ENCODE results near the gene EPS8. TPM values are rescaled to one million over a fixed set of nuclear protein-coding genes. Genes with fewer than 3 reads are reported as not detected.
A peak's percentile ranks its signal among the peaks of the same experiment; 100 is the strongest.

The EPS8 gene
- polyA plus RNA-seq, 3 donors = 4.1 to 4.8 (median 4.3) TPM

DNA sequence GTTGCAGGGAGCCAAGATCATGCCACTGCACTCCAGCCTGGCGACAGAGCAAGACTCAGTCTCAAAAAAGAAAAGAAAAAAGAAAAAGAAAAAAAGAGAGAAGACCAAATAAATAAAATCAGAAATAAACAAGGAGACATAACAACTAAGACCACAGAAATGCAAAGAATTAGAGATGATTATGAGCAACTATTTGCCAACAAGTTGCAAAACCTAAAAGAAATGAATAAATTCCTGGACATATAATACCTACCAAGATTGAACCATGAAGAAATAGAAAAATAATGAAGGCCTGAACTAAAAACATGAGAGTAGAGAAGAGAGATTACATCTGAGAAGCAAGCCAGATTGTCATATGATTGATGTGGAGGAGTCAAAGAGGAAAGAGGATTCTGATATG lies 17.6 kb upstream of the EPS8 start:
- H3K27me3 Mint-ChIP-seq (ENCODE audit: low read depth in 3 of 3) = peaks cover 0 to 6% (median 1%) of the 10 kb centered on the region in 3 donors
- H3K9me3 Mint-ChIP-seq = no peaks in the 10 kb centered on the region
- intact Hi-C loops (cut with micrococcal nuclease) = no loop called here

DNA sequence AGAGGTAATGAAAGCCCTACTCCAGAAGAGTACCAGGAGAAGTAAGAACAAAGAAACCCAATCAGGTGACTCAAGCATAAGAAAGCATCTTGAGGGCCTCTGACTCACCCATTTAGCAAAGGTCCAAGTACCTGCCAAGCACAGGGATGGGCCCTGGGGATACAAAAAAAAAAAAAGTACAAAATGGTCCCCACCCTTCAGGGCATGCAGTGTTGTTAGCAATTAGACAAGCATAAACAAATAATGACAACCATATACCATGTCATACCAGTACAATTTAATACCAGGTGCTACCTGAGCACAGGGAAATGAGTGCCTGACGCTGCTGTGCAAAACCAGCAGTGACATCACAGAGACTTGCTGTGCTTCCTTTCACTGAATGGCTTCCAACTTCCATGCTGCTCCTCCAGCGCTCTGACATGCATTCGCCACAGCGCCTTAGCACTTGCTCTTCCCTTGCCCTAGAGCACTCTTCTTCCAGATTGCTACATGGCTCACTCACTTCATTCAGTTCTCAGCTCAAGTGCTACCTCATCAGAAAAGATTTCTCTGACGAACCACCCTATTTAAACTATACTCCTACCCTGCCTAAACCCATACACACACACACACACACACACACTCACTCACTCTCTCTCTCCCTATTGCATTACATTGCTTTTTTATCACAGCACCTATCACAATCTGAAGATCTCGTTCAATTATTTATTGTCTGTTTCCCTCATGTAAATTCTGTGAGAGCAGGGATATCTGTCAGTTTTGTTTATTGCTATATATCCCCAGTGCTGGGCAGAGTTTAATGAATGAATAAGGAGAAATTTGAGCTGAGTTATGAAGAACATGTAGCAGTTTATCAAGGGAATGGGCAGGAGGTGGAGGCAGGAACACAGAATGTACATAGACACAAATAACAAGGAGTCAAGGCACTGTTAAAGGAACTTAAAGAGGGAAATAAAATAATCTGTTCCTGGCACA lies 12.9 kb upstream of the EPS8 start:
- H3K4me3 ChIP-seq (replicated peaks in 1 of 3; ENCODE audit: low read depth in 2 of 3, low read length in 3 of 3) = no peak overlapping the region
- no peak overlapping the region for H3K9ac ChIP-seq (ENCODE audit: insufficient read depth, low read length, poor library complexity, severe bottlenecking)
- peaks cover 0 to 2% (median 0%) of the 10 kb centered on the region in 7 donors for H3K9me3 Mint-ChIP-seq
- WGBS (ENCODE audit: insufficient coverage) = 89% methylated on average over 5 of the region's 6 CpGs
- H4K20me1 ChIP-seq (ENCODE audit: insufficient read depth, low read length) = no peaks in the 10 kb centered on the region
- no peaks in the 10 kb centered on the region for H3K27me3 ChIP-seq (ENCODE audit: control insufficient read depth in 2 of 2, insufficient read depth in 2 of 2, low read length in 2 of 2)
- no peaks in the 10 kb centered on the region for H3K36me3 Mint-ChIP-seq
- H3K9me3 ChIP-seq (replicated peaks in 1 of 2; ENCODE audit: control insufficient read depth in 1 of 2, insufficient read depth in 1 of 2, low read length in 2 of 2) = no peaks in the 10 kb centered on the region
- no peaks in the 10 kb centered on the region for H3K36me3 ChIP-seq (replicated peaks in 1 of 2; ENCODE audit: control insufficient read depth in 1 of 2, insufficient read depth in 2 of 2, low read length in 2 of 2)
- no peak overlapping the region for H3K27ac ChIP-seq (ENCODE audit: low read depth in 1 of 2, low read length in 2 of 2)
- H3K4me1 Mint-ChIP-seq = no peaks in the 10 kb centered on the region
- no peak overlapping the region for H3K4me3 Mint-ChIP-seq
- no peak for DNase-seq
- TF ChIP-seq, protein P1, sequence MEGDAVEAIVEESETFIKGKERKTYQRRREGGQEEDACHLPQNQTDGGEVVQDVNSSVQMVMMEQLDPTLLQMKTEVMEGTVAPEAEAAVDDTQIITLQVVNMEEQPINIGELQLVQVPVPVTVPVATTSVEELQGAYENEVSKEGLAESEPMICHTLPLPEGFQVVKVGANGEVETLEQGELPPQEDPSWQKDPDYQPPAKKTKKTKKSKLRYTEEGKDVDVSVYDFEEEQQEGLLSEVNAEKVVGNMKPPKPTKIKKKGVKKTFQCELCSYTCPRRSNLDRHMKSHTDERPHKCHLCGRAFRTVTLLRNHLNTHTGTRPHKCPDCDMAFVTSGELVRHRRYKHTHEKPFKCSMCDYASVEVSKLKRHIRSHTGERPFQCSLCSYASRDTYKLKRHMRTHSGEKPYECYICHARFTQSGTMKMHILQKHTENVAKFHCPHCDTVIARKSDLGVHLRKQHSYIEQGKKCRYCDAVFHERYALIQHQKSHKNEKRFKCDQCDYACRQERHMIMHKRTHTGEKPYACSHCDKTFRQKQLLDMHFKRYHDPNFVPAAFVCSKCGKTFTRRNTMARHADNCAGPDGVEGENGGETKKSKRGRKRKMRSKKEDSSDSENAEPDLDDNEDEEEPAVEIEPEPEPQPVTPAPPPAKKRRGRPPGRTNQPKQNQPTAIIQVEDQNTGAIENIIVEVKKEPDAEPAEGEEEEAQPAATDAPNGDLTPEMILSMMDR (IDR thresholded peaks at IDR 0.05) = no peak
- no peak overlapping the region for H3K4me2 ChIP-seq (replicated peaks; ENCODE audit: extremely low read depth, low read length, poor library complexity, severe bottlenecking)
- intact Hi-C loops (cut with micrococcal nuclease) = no loop called here
- H3K27me3 Mint-ChIP-seq (ENCODE audit: low read depth in 3 of 3) = peaks cover 12 to 14% (median 13%) of the 10 kb centered on the region in 3 donors
- H2AFZ ChIP-seq (ENCODE audit: insufficient read depth, low read depth, low read length, poor library complexity, severe bottlenecking) = no peak overlapping the region
- no peaks in the 10 kb centered on the region for H3K79me2 ChIP-seq (ENCODE audit: insufficient read depth, low read length)
- H3K27ac Mint-ChIP-seq = peak overlapping the region in 1 of 7 donors; percentile 20
- H3K4me1 ChIP-seq (ENCODE audit: control insufficient read depth in 1 of 2, insufficient read depth in 2 of 2, low read length in 2 of 2) = no peaks in the 10 kb centered on the region

More for the DNA sequence above, 17.6 kb upstream of the EPS8 start:
- Histone ChIP-seq H3K79me2 (ENCODE audit: insufficient read depth, low read length) (no peaks in the 10 kb centered on the region), H4K20me1 (ENCODE audit: insufficient read depth, low read length) (no peaks in the 10 kb centered on the region), H3K4me2 (replicated peaks; ENCODE audit: extremely low read depth, low read length, poor library complexity, severe bottlenecking) (no peak overlapping the region), H3K4me3 (replicated peaks in 1 of 3; ENCODE audit: low read depth in 2 of 3, low read length in 3 of 3) (no peak overlapping the region), H3K4me1 (ENCODE audit: control insufficient read depth in 1 of 2, insufficient read depth in 2 of 2, low read length in 2 of 2) (no peaks in the 10 kb centered on the region), H3K27me3 (ENCODE audit: control insufficient read depth in 2 of 2, insufficient read depth in 2 of 2, low read length in 2 of 2) (no peaks in the 10 kb centered on the region), H2AFZ (ENCODE audit: insufficient read depth, low read depth, low read length, poor library complexity, severe bottlenecking) (no peak overlapping the region), H3K27ac (ENCODE audit: low read depth in 1 of 2, low read length in 2 of 2) (no peak overlapping the region), H3K9me3 (replicated peaks in 1 of 2; ENCODE audit: control insufficient read depth in 1 of 2, insufficient read depth in 1 of 2, low read length in 2 of 2) (no peaks in the 10 kb centered on the region), H3K9ac (ENCODE audit: insufficient read depth, low read length, poor library complexity, severe bottlenecking) (no peak overlapping the region), H3K36me3 (replicated peaks in 1 of 2; ENCODE audit: control insufficient read depth in 1 of 2, insufficient read depth in 2 of 2, low read length in 2 of 2) (no peaks in the 10 kb centered on the region)
- Mint-ChIP-seq H3K36me3 (no peaks in the 10 kb centered on the region), H3K27ac (no peak overlapping the region), H3K4me1 (no peaks in the 10 kb centered on the region), H3K4me3 (no peak overlapping the region)
- no CpG with 5 or more reads among the region's 1 CpG for WGBS (ENCODE audit: insufficient coverage)
- no peak for DNase-seq
- TF ChIP-seq, protein P1 (IDR thresholded peaks at IDR 0.05) = no peak
